ENCODE data around the gene CCDC47. TPM values are rescaled to one million over a fixed set of nuclear protein-coding genes. Genes with fewer than 3 reads are reported as not detected.

The CCDC47 gene
- total RNA-seq, 1 experiment from 2014 or later: 64.0 TPM

- Histone ChIP-seq H2AFZ (no peak overlapping the region), H3K27me3 (ENCODE audit: insufficient read depth, low read depth) (no peaks in the 10 kb centered on the region), H3K36me3 (ENCODE audit: low read depth) (peaks cover 37% of the 10 kb centered on the region), H3K9me3 (ENCODE audit: insufficient read depth, low read depth) (no peaks in the 10 kb centered on the region), H3K27ac (peak overlapping the region; percentile 61), H3F3A (ENCODE audit: insufficient read depth, low read depth) (peaks cover 62% of the 10 kb centered on the region), H4K20me1 (ENCODE audit: insufficient read depth) (peaks cover 89% of the 10 kb centered on the region), H3K9me2 (ENCODE audit: insufficient read depth) (no peaks in the 10 kb centered on the region), H3K79me2 (ENCODE audit: low read depth) (peaks cover 100% of the 10 kb centered on the region), H3K4me3 (peak overlapping the region; percentile 3; the same call in 1 of the 2 replicates), H3K4me1 (replicated peaks; ENCODE audit: insufficient read depth) (peaks cover 79% of the 10 kb centered on the region), H3K4me2 (peak overlapping the region; percentile 59)
- POLR2A ChIA-PET (ENCODE audit: unreplicated experiment): no interaction called here
- TF ChIP-seq EZH2 (IDR thresholded peaks at IDR 0.05; ENCODE audit: low read depth): no peak
- no peak for TF ChIP-seq CTCF (conservative IDR thresholded peaks at IDR 0.05)
- intact Hi-C loops (cut with micrococcal nuclease; ENCODE audit: unreplicated experiment): no loop called here
- no peak for DNase-seq
- CTCF ChIA-PET: no interaction called here
- BruUV-seq (replicated peaks): no TSS peak
Measured at GRCh38 chr17:63780928-63781327, 7.5 kb upstream of the CCDC47 start.

- peaks cover 35% of the 10 kb centered on the region for H3K36me3 ChIP-seq (ENCODE audit: low read depth)
- peak overlapping the region; percentile 61 for H3K27ac ChIP-seq
- H3K79me2 ChIP-seq (ENCODE audit: low read depth): peaks cover 100% of the 10 kb centered on the region
- peaks cover 87% of the 10 kb centered on the region for H4K20me1 ChIP-seq (ENCODE audit: insufficient read depth)
- peak; percentile 49 to 86 for DNase-seq
- ChIA-PET CTCF (no interaction called here), POLR2A (ENCODE audit: unreplicated experiment) (interaction anchor here (0.7 kb wide), 1 partner anchor 145 kb away, joined by 4 read pairs; no protein-coding TSS in a partner anchor)
- peak overlapping the region; percentile 9; the same call in 1 of the 2 replicates for H3K4me3 ChIP-seq
- intact Hi-C loops (cut with micrococcal nuclease; ENCODE audit: unreplicated experiment): no loop called here
- TF ChIP-seq EZH2 (IDR thresholded peaks at IDR 0.05; ENCODE audit: low read depth) (no peak), CTCF (conservative IDR thresholded peaks at IDR 0.05) (no peak)
- peaks cover 79% of the 10 kb centered on the region for H3K4me1 ChIP-seq (replicated peaks; ENCODE audit: insufficient read depth)
- peak overlapping the region; percentile 59 for H3K4me2 ChIP-seq
- no peaks in the 10 kb centered on the region for H3K9me2 ChIP-seq (ENCODE audit: insufficient read depth)
- no peaks in the 10 kb centered on the region for H3K9me3 ChIP-seq (ENCODE audit: insufficient read depth, low read depth)
- H3K27me3 ChIP-seq (ENCODE audit: insufficient read depth, low read depth): no peaks in the 10 kb centered on the region
- peaks cover 58% of the 10 kb centered on the region for H3F3A ChIP-seq (ENCODE audit: insufficient read depth, low read depth)
- no peak overlapping the region for H2AFZ ChIP-seq
- no TSS peak for BruUV-seq (replicated peaks)
Measured at GRCh38 chr17:63780507-63780906, 7.1 kb upstream of the CCDC47 start.

- peaks cover 92% of the 10 kb centered on the region for H3K79me2 ChIP-seq (ENCODE audit: low read depth)
- ChIA-PET CTCF (interaction anchor here (0.6 kb wide), 1 partner anchor 298 kb away, joined by 3 read pairs; no protein-coding TSS in a partner anchor), POLR2A (ENCODE audit: unreplicated experiment) (interaction anchor here (0.6 kb wide), 2 partner anchors 9 to 65 kb away, joined by 3 to 11 read pairs; no protein-coding TSS in a partner anchor)
- H4K20me1 ChIP-seq (ENCODE audit: insufficient read depth): peaks cover 50% of the 10 kb centered on the region
- no TSS peak for BruUV-seq (replicated peaks)
- no peak for DNase-seq
- H3K9me2 ChIP-seq (ENCODE audit: insufficient read depth): no peaks in the 10 kb centered on the region
- peak overlapping the region; percentile 96; the same call in 1 of the 2 replicates for H3K27ac ChIP-seq
- peak overlapping the region; percentile 90 for H3K4me2 ChIP-seq
- no peak for TF ChIP-seq EZH2 (IDR thresholded peaks at IDR 0.05; ENCODE audit: low read depth)
- TF ChIP-seq CTCF (conservative IDR thresholded peaks at IDR 0.05): no peak
- H3K36me3 ChIP-seq (ENCODE audit: low read depth): peaks cover 28% of the 10 kb centered on the region
- H3K4me1 ChIP-seq (replicated peaks; ENCODE audit: insufficient read depth): peaks cover 60% of the 10 kb centered on the region
- intact Hi-C loops (cut with micrococcal nuclease; ENCODE audit: unreplicated experiment): loop anchor here (2.0 kb wide), 2 partner anchors 51 to 67 kb away; partner anchors contain the start of genes FTSJ3, PSMC5 and SMARCD2
- no peak overlapping the region for H2AFZ ChIP-seq
- H3K9me3 ChIP-seq (ENCODE audit: insufficient read depth, low read depth): no peaks in the 10 kb centered on the region
- no peaks in the 10 kb centered on the region for H3K27me3 ChIP-seq (ENCODE audit: insufficient read depth, low read depth)
- peaks cover 37% of the 10 kb centered on the region for H3F3A ChIP-seq (ENCODE audit: insufficient read depth, low read depth)
- H3K4me3 ChIP-seq: peak overlapping the region; percentile 80
Measured at GRCh38 chr17:63775420-63775819, 2.0 kb upstream of the CCDC47 start.
